Raji (cell line): ENCODE results near the gene ZNF189.

Experiments
- POLR2A ChIP-seq: IDR thresholded peaks from 2 replicates; pipeline ENCODE4 v1.6.1; 2011; ENCODE audit warnings: low read depth, low read length, control low read depth; ENCODE audit not compliant: insufficient read depth

ZNF189 gene

DNA sequence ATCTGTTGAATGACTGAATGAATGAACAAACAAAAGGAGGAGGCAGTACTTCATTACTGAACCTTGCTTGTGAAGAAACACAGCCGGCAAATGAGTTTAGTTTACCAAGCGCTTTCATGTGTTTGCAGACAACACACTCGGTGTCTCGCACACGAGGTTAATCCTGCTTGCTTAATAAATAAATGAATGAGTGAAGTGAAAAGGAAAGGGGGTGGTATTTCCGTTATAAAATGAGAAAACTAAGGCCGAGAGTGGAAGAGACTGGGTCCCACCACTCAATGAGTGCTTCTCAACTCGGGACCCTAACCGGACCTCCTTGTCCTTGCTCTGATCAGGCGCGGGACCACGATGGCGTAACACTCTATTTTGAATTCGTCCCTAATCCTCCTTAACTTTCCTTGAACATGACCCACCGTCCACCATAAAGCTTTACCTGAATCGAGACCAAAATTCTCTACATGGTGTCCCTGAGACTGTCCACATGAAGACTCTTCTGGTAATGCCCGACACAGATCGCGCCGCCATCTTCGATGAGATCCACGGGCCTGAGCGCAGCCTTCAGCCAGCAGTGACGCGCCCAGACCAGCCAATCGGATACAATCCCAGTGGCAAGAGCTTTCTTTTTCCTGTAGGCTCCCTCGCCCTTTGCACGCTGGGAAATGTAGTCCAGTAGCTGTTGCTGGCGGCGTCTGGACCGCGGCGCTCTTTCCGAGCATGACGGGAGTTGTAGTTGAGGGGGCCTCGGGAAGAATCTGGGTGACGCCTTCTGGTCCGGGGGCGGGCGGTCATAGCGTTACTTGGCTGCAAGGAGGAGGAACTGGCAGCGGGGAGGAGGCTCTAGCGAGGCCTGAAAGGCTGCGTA lies at the start of gene ZNF189, which contains the start of gene MRPL50:
ZNF189 (plus strand) TSS at position 784 of the 862 bp plus-strand sequence. CDS start 306 bp downstream, outside the sequence.
MRPL50 (minus strand) TSS at position 551 of the 862 bp plus-strand sequence; CDS start at position 525, 26 bp downstream.
- peak; percentile 89 for TF ChIP-seq POLR2A

GRCh38 chr9:101350285-101350684 lies 48.4 kb upstream of the ZNF189 start:
- no peak for TF ChIP-seq POLR2A

GRCh38 chr9:101352892-101353463 lies 45.7 kb upstream of the ZNF189 start:
- TF ChIP-seq POLR2A: no peak

GRCh38 chr9:101353683-101354082 lies 45.0 kb upstream of the ZNF189 start:
- no peak for TF ChIP-seq POLR2A

- TF ChIP-seq POLR2A: no peak
Observed at GRCh38 chr9:101354143-101354764, 44.4 kb upstream of the ZNF189 start.

DNA sequence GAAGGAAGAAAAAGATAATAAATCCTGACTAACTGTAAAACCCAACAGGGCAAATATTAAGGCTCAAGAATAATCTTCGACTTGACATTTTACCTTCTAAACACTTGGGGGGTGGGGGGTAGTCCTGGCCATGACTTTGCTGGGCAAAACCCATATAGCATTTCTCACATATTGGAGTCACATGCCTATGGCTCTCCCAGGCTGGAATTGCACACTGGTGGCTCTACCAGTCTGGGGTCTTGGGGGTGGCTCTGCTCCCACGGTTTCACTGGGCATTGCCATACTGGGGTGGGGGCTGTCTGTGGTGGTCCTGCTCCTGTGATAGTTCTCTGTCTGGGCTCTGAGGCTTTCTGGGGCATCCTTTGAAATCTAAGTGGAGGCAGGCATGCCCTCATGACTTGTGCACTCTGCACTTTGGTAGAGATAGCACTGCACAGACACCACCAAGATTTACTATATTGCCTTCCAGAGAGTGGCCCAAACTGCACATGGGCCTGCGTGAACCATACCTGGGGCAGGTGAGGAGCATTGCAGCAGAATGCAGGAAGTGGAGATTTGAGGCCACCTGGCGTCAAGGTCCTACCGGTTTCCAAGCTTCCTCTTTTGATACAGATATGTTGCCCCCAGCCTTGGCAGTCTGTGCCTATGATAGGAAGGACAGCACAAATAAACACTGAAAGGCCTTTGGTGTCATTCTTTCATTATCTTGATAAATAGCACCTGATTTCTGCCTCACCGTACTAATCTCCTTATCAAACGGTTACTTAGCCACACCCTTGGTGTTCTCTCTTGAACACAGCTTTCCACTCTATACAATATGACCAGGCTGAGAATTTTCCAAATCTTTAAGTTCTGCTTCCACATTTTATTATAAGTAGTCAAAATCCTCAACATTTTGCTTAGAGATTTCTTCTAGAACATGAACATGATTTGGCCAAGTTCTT lies 43.6 kb upstream of the ZNF189 start:
- no peak for TF ChIP-seq POLR2A

DNA sequence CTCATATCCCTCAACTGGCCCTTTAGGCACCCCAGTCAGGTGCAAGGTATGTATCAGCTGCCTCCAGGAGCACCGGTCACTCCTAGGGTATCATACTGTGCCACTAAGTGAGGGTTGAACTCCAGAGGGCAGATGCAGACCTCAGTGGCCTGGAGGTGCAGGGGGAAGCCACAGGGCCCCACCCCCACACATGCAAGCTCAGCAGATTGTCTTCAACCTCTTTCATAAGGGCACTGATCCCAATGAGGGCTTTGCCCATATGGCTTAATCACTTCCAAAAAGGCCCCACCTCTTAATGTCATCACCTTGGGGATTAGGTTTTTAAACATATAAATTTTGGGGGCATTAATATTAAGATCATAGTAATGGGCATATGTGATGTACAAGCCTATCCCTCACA lies 42.0 kb upstream of the ZNF189 start:
- no peak for TF ChIP-seq POLR2A

DNA sequence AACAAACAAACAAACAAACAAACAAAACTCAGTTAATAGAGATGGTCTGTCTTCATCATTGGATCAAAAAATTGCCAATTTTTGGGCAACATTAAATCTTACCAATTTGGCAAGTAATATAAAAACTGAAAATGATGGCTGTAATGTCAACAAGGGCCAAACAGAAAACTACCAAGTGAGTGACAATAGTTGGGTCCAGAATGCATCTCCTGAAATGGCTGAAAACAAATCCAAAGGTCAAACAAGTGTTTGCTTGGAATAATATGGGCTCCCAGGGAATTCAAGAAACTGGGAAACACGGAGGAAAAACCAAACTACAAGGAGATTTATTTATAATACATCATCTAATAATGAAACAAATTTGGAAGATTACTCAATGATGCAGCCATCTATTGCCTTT lies 39.0 kb upstream of the ZNF189 start:
- TF ChIP-seq POLR2A: no peak

GRCh38 chr9:101360647-101361046 lies 38.0 kb upstream of the ZNF189 start:
- no peak for TF ChIP-seq POLR2A

DNA sequence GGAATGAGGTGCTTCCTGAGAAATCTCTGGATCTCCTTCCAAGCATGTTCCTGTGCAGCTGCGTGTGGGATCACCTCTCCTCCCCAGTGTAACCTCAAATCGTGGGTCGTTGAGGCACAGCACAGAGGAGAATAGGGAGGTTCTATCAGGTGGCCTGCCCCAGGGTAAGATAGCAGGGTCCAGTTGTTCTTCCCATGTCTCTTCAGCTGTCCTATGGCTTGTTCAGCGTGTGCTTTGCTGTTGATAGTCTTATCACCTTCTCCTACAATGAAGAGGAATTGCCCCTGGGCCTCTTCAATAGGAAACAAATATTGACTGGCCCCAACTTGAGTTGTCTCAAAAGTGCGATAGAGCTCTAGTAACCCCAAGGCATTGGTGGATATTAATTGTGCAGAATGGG lies 36.2 kb upstream of the ZNF189 start:
- TF ChIP-seq POLR2A: no peak

- TF ChIP-seq POLR2A: no peak
Observed at GRCh38 chr9:101365181-101365580, 33.5 kb upstream of the ZNF189 start.

DNA sequence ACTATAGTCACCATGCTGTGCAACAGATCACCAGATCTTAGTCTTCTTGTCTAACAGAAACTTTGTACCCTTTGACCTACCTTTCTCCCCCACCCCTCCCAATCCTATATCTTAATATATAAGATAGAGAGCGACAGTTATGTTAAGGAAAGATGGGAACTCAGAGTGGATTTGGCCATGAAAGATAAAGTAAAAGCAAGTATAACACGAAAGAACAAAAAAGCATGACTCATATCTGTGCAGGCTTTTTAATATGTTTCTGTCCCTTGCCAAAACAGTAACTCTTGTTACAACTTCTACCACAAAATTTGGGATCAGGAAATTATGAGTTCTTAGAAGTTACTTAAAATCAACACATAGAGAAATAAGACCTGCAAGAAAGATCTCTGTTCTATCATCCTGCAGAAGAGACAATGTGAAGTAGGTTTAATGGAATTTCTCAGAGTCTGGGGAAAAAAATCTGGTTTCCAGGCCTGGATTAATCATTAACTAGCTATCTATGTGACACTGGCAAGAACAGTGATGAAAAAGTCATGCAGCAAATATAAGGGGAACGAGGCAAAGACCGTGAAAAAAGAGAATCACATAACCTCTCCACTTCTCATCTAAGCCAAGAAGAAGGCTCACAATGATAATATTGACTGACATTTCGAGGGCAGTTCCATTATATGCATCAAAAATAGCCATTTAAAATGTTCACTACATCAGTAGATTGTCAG lies 32.5 kb upstream of the ZNF189 start:
- no peak for TF ChIP-seq POLR2A

DNA sequence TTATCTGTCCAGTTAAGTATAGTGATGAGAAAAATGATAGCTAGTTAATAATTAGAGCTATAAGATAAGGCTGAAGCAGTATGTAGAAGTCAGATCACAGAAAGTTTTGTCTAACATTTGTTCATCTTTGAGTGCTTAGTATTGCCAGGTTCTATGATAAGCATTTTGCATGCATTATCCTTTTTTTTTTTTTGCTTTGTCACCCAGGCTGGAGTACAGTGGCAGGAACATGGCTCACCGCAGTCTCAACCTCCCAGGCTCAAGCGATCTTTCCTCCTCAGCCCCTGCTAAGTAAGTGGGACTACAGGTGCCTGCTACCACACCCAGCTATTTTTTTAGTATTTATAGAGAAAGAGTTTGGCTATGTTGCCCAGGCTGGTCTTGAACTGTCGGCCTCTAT lies 31.3 kb upstream of the ZNF189 start:
- no peak for TF ChIP-seq POLR2A

DNA sequence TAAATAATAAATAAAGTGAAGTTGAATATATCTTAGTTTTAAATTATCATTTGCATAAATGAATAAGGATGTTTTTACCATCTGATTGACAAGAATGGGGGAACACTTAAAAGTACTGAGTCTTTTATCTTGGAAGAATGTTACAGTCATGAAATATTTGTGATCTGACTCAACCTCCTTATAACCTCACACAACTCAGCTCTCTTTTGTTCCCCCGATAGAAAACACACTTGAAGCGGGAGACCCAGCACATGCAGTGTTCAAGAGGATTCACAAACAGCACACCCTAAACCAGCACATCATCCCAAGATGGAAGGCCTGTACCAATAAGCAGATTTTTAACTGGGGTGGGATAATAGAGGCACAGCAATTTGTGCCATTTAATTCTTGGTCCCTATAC lies 29.4 kb upstream of the ZNF189 start:
- no peak for TF ChIP-seq POLR2A

DNA sequence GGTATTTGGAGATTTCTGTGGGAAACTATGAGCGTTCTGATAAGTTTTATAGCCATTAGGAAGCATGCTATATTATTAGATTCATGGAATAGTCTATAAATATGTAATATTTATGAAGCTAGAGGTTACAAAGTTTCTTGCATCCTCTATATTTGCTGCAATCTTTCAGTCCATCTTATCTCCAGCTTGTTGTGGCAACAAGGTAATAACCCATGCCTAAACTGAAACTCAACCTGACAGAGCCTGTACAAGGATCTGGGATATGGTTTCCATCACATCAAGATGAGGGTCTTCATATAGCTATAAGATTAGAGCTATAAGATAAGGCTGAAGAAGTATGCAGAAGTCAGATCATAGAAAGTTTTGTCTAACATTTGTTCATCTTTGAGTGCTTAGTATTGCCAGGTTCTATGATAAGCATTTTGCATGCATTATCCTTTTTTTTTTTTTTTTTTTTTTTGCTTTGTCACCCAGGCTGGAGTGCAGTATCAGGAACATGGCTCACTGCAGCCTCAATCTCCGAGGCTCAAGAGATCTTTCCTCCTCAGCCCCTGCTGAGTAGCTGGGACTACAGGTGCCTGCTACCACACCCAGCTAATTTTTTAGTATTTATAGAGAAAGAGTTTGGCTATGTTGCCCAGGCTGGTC lies 28.6 kb upstream of the ZNF189 start:
- no peak for TF ChIP-seq POLR2A
